ENCODE measurements around the gene CHTF8.
"Not testable (repeated sequence)": the region's sequence is repeated elsewhere in the genome, so short reads cannot be mapped to it uniquely, and the experiment has no call there.

The CHTF8 gene, protein sequence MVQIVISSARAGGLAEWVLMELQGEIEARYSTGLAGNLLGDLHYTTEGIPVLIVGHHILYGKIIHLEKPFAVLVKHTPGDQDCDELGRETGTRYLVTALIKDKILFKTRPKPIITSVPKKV

DNA sequence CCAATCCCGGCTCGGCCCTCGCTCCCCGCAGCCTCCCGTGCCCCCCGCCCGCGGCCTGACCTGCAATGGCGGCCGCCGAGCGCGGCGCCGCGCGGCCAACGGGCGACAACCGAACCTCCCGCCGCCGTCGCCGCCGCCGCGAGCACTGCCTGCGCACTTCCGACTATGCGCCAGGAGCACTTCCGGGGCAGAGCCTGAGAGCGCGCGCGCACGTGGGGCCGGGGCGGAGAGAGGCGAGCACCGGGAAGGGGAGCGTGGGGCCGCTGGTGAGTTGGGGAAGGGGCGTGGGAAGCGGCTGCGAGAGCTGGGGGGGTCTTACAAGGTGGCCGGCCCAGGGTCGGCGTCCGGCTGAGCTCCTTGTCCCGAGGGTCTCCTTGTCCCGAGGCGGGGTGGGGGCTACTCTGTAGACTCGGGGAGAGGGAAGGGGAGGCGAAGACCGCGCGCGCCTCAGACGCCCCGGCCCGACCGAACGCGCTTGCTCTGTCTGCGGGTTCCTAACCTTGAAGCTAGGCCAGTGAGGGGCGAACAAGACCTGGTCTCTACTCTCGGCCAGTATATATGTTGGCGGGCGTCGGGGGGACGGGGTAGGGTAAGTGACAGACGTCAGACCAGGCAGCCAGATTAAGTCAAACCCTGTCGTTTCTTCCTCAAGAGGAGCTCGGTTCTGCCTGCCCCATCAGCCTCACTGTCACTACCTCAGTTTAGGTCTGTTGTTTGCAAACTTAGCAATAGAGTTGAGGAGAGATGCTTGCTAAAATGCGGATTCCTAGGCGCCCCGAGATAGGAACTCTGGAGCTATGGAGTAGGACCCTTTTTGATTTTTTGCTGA, at the start of gene CHTF8, which contains the start of gene UTP4:
TSS of gene CHTF8 (minus strand) at position 165 of the 829 bp plus-strand sequence. CDS start 11,130 bp downstream, outside the sequence.
TSS of gene UTP4 (plus strand) at position 226 of the 829 bp plus-strand sequence. CDS start 811 bp downstream, outside the sequence.
- DNase-seq = peak; percentile 5

DNA sequence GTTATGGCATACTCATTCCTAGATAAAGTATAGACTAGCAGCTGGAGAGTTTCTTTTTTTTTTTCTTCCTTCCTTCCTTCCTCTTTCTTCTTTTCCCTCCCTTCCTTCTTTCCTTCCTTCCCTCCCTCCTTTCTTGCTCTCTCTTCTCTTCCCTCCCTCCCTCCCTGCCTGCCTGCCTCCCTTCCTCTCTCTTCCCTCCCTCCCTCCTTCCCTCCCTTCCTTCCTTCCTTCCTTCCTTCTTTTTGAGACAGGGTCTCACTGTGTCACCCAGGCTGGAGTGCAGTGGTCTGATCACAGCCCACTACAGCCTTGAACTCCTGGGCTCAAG, 47.6 kb upstream of the CHTF8 start:
- DNase-seq = no peak

DNA sequence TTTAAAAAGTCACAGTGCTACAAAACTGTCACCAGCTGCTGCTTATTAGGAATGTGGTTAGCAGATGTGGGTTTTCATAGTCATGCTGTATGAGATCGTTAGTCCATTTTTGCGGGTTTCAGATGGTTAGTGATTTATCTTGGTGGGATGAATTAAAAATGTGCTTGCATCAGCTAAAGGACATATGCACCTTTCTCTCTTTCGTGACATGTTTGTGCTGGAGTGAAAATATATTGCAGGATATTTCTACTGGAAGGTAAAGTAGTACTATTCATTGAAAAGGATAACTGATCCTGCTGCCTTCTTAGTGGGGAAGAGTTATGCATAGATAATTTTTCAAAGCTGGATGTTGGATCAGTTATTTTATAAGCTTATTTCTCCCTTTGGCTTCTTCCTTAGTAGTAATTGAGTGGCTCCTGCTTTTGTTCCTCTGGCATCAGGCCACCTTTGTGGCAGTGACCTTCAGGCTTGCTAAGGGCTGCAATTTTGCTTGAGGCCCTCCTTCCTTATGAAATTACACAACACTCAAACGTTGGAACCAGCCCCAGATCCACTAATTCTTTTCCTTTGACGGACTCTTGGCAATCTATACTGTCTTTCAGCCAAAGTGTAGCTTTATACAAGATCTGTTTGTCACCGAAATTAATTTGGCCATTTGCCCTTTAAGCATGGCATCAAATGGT, 47.1 kb upstream of the CHTF8 start:
- peak; percentile 82 for DNase-seq

DNA sequence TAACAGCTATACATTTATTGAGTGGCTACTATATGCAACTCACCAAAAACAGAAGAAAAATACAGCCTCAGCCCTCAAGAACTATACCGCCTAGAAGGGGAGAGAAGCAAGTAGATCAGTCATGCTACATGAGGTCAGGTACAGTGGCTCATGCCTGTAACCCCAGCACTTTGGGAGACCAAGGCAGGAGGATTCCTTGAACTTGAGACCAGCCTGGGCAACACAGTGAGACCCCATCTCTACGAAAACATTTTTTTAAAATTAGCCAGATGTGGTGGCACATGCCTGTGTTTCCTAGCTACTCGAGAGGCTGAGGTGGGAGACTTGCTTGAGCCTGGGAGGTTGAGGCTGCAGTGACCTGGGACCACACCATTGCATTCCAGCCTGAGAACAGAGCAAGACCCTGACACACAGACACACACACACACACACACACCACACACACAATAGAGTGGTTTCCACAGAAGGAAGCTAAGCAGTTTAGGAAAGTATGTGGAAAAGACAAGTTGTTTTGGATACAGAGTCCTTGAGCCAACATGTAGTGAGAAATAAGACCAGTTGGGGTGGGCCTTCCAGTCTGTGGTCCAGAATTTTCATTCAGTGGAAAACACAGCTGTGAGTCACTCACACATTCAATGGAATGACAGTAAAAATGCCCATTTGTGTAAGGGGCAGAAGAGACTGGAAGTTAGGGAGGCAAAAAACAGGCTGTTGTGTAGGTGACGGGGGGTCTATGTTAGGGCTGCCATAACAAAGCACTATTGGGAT, 43.8 kb upstream of the CHTF8 start:
- DNase-seq = no peak

DNA sequence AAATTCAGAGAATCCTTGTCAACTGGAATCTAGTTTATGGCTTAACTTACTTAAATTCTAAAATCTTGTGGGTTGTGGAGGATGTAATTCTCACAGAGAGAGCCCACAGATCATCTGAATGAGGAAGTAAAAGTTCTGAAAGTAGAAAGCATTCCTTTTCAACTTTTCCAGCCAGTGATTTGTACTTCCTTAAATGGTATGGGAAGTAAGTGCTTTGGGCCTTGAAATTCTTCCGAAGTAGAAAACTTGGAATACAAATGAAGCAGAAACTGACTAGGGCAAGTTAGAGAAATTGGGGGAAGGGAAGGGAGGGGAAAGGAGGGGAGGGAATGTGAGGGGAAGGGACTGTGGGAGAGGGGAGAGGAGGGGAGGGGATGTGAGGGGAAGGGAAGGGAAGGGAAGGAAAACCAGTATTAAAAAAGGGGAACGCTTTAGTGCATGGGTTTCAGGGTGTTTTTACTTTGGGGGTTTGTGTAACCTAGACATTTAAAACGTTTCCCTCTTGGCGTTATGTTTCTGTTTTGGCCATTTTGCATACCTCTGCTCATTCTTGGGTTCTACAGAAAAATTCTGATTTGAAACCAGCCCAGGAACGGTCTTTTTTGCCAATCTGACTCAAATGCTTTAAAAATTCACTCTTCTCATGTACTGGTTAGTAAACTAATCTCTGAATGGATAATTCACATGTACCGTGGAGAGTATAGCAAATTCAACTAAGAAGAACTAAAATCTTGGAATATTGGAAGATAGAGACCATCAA, 39.1 kb upstream of the CHTF8 start:
- no peak for DNase-seq

DNA sequence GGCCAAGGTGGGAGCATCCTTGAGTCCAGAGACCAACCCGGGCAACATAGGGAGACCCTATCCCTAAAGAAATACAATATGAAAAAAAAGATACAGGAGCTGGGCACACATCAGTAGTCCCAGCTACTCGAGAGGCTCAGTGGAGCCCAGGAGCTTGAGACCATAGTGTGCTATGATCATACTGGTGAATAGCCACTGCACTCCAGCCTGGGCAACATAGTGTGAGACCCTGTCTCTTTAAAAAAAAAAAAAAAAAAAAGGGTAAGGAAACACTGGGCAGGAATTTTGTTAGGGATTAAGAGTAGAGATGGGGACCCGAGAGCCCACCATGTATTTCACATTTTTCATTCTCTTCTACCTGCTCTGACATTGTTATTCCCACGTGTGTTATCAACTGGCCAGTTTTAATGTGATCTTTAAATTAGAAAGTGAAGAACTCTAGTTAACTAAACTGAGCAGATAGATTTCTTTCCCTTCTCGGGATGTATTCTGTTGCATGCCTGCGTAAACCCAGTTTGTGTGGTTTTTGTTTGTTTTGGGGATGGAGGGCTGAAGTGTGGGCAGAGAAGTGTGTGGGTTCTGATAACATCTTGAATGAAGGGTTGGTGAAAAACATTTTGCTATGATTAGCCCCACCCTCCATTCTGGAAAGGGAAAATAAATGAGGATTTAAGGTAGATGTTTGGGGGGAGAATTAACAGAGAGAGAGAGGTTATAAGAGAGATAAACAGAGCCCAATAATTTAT, 37.4 kb upstream of the CHTF8 start:
- DNase-seq = no peak

DNA sequence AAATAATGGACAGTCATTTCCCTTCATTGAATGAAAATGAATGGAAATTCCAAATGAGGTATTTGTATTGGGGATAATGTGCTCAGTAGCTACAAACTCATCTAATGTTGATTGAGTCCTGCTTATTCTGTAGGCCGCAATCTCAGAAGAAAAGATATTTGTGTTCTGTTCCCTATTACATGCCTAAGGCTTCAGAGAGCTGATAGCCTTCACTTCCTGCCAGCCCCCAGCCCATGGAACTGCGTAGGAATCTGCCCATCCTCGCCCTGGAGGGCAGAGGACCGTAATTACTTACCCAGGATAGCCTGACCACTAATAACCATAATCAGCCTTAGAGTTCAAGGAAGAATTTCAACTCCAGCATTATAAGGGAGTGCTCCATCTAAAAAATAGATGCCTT, 36.7 kb upstream of the CHTF8 start:
- no peak for DNase-seq

DNA sequence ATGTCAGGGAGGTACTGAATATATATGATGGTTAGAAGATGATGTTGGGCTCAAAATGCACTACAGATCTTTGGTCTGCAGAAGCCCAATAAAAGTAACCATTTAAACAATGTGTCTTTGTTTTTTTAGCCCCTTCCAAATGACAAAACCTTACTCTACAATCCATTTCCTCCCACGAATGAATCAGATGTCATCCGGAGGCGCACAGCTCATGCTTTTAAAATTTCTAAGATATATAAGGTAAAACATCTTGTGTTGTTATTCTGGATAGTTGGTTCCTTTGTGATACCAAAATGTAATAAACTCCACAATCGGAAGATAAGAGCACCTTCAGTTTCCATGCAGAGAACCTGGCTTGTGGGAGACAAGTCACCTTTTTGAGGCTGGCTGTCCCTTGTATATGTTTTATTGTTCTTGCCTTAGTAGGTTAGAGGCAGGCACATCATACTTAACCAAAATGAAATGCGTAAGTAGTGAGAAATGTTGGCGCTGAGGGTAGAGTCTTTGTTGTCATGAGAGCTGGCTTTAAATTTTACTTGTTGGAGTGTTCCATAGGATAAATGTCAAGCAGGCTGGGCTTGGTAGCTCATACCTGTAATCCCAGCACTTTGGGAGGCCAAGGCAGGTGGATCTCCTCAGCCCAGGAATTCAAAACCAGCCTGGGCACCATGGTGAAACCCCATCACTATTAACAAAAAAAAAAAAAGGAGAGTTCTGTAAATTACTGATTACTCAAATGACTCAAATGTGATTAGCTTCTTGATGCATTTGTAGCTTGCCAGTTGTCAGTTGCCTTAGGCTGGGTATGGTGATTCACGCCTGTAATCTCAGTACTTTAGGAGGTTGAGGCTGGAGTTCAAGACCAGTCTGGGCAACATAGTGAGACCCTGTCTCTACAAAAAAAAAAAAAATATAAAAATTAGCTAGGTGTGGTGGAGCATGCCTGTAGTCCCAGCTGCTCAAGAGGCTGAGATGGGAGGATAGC, 34.9 kb upstream of the CHTF8 start:
- DNase-seq = no peak

DNA sequence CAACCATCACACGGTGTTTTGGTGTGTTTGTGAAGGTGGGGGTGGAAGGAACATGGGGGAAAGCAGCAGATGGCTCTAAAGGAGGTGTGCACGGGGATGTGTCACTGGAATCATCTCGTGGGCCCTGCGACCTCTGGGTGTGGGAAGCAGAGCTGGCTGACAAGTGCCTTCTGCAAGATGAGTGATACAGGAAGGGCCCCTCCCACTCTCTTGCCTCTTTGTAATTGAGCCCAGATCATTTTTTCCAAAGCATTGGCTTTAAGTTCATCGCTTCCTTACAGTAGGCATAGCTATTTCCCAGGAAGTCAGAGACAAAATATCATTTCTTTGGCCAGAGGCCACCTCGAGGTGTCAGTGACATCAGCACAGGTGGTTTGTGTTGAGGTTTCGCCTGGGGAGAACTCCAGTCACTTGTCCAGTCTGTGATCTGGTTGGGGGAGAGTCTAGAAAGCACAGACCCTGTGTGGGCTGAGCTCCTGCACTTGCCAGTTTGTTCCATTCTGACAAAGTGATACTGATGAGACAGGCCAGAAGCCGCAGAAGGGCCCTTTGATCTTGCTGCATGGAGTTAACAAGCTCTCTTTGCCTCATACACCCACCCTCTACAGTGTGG, 33.9 kb upstream of the CHTF8 start:
- no peak for DNase-seq

DNA sequence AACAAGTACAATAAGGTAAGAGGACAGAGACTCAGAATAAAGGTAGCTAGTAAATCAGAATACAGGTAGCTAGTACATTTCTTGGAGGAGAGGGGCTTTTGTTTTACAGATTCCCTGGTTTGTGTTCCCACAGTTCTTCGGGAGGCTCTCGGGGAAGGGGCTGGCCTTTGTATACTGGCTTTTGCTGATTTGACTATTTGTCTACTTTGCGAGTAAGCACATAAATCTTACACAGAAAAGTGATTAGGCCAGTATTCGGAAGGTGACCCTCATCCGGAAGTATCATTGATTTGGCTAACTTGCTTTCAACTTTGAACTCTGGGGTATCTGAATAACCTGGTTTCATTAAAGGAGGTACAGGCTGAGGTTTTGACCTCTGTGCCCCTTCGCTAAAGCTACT, 33.2 kb upstream of the CHTF8 start:
- no peak for DNase-seq

DNA sequence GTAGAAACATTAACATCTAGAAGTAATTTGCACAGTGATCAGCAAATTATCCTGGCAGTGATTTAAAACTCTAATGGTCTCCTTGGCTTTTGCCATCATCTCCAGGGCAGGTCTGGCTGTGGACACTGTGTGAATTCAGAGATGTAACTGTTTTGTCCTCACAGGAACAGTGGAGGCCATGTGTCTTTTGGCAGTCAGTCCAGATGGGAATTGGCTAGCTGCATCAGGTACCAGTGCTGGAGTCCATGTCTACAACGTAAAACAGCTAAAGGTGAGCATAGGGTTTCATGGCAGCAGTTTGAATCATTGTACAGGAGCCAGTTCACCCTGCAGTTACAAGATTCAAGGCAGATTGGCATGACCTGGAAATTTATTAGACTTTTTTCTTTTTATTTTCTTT, 27.8 kb upstream of the CHTF8 start:
- no peak for DNase-seq

DNA sequence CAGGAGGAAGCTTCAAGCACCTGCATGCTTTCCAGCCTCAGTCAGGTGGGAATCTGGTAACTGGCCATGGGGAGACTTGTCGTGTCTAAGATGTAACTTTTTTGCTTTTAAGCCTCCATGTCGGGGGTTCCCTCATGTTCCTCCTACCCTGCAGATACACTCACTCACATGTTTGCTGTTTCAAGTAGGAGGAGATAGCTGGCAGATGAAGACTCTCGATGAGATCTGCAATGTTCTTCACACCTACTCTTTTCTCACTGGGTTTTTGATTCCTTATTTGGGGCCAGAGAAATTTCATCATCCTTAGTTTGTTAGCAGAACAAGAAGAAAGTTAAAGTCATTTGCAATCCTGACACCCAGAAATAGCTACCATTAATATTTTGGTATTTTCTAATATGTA, 24.8 kb upstream of the CHTF8 start:
- DNase-seq = no peak

DNA sequence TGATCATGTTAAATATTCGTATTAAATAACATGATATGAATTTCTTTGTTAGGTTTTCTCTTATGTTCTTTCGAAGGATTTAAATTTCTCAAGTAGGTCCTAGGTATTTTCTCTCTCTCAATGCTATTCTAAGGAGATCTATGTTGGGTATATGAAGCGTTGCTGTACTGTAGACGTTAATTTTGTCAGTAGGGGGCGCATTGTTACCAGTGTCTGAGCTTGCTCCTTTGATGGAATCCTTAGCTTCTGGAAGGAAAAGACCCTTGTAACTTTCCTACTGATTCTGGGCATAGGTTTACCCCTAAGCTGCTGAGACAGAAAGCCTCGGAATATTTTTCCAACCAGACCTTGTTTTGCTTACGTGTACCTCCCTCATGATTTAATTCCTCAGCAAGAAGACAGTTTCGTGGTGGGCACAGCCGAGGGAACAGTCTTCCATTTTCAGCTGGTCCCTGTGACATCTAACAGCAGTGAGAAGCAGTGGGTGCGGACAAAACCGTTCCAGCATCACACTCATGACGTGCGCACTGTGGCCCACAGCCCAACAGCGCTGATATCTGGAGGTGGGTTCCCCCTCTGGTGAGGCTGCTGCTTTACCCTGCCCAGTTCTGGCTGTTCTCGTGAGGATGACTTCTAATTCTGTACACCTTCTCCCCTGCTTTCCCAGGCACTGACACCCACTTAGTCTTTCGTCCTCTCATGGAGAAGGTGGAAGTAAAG, 17.9 kb upstream of the CHTF8 start:
- DNase-seq = no peak

DNA sequence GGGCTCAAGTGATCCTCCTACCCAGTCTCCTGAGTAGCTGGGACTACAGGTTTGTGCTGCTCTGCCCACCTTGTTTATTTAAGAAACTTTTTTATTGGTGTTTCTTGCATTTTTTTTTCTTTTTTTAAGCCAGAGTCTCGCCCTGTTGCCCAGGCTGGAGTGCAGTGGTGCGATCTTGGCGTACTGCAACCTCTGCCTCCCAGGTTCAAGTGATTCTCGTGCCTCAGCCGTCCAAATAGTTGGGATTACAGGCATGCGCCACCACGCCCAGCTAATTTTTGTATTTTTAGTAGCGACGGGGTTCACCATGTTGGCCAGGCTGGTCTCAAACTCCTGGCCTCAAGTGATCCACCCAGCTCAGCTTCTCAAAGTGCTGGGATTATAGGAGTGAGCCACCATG, 17.2 kb upstream of the CHTF8 start:
- not testable (repeated sequence) for DNase-seq

DNA sequence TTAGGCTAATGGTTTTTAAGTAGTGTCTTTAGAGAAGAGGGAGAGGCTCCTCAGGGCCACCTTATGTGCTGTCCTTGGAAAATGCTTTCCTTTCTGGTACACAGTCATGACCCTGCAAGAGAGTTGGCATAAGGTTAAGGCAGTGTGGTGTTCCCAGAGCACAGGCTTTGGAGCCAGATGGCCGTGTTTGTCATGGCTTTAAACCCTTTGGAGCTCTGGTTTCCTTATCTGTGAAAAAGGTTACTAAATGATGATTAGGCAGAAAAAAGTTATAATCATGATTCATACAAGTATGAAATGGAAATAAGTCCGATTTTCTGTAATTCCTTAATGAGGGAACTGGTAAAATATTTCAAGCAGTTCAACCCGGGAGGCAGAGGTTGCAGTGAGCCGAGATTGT, 13.3 kb upstream of the CHTF8 start:
- DNase-seq = no peak

DNA sequence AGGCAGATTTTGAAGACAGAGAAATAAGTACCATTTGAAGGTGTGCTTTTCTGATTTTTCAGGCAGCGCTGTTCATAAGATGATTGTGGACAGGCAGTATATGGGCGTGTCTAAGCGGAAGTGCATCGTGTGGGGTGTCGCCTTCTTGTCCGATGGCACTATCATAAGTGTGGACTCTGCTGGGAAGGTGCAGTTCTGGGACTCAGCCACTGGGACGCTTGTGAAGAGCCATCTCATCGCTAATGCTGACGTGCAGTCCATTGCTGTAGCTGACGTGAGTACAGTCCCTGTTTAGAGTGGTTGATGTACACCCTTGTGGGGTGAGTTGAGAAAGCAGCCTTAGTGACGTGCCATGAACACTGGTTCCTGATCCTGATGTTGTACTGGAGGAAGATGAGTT, 10.7 kb upstream of the CHTF8 start:
- no peak for DNase-seq

DNA sequence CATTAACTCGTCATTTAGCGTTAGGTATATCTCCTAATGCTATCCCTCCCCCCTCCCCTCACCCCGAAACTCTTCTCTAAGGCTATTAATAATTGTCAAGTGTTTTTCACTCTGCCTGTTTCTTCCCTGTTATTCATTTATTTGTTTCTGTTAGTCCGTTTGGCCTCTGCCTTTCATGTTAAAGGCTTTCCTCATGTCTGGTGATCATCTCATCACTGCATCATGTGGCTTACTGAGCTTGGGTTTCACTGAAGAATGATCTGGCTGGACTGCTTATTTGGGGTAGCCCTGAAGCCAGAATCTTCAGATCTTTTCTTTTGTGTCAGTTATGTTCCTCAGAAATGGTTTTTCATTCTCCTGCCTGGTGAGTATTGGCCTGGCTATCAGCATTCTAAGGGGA, 9.5 kb upstream of the CHTF8 start:
- no peak for DNase-seq

DNA sequence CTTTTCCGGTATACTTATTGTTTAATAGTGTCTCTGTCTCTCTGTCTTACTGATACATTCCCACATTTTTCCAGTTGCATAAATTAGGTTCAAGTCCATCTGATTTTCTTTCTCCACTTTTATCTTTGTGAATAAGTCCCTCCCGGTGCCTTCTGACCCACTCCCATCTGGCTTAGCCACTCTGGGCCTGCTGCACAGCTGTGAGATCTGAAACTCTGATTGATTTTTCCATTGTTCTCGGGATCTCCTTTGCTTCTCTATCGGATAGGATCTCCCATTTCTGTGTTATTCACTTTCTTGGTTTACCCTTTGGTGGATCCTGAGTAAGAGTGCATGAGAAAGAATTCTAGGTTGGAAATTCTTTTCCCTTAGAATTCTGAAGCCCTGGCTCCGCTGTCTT, 8.6 kb upstream of the CHTF8 start:
- no peak for DNase-seq

DNA sequence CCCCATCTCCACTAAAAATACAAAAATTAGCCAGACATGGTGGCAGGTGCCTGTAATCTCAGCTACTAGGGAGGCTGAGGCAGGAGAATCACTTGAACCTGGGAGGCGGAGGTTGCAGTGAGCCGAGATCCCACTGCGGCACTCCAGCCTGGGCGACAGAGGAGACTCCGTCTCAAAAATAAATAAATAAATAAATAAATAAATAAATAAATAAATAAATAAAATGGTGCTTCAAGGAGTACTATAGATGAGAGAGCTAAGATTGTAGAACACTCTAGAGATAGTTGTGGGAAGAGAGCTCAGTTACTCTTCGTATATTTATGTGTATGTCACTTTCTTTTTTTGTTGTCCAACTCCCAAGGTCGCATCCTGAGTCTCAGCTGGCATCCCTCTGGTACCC, 7.1 kb upstream of the CHTF8 start:
- DNase-seq = not testable (repeated sequence)

DNA sequence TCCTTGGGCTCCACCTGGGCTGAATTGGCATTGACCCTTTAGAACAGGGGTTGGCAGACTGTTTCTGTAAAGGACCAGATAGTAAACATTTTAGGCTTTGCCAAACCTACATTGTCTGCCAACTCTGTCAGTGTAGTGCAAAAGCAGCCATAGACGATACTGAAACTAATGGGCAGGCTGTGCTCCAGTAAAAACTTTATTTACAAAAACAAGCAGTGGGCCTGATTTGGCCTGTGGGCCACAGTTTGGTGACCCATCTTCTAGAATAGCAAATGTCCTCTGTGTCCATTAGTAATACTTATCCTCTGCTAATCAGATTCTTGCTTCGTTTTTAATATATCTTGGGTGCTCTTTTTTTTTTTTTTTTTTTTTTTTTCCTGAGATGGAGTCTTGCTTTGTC, 6.2 kb upstream of the CHTF8 start:
- DNase-seq = no peak

All from NCI-H446 treated with DMSO at 0.1 percent for 48 hours (cell line).